Thoracic aorta (tissue), 2 donors: Measurements from ENCODE around the gene TIMM10B. TPM values are rescaled to one million over a fixed set of nuclear protein-coding genes. Genes with fewer than 3 reads are reported as not detected.
A peak's percentile ranks its signal among the peaks of the same experiment; 100 is the strongest.

Experiments
- ATAC-seq: fragments of 150-250 bp; one replicate; pipeline ENCODE4 v1.8.0; 2017; ENCODE audit warnings: low read depth; ENCODE audit not compliant: insufficient number of reproducible peaks, low FRiP score
- DNase-seq: peaks from one replicate; pipeline ENCODE4 v3.0.0-alpha.2; 2020; ENCODE audit warnings: low spot score
- H3K27ac ChIP-seq, 2 donors: fragments of 200-600 bp; sonication (generic); 1 replicate in 1 of 2; 2 replicates in 1 of 2; pipeline ENCODE4 v1.5.1; 2016; ENCODE audit warnings: mild to moderate bottlenecking in 2 of 2, moderate library complexity in 2 of 2
- H3K27me3 ChIP-seq: fragments of 200-600 bp; sonication (generic); replicated peaks from 2 replicates; pipeline ENCODE4 v1.6.0; 2016; ENCODE audit warnings: mild to moderate bottlenecking; ENCODE audit not compliant: insufficient read depth
- H3K36me3 ChIP-seq: fragments of 200-600 bp; sonication (generic); one replicate; pipeline ENCODE4 v1.5.1; 2016
- H3K4me1 ChIP-seq, 2 donors: fragments of 200-600 bp; sonication (generic); 1 replicate in 1 of 2; 2 replicates in 1 of 2; pipeline versions ENCODE4 v1.5.1 to v1.6.0; 2016; ENCODE audit warnings: low read depth in 2 of 2, mild to moderate bottlenecking in 1 of 2; ENCODE audit not compliant: control insufficient read depth in 1 of 2
- H3K4me3 ChIP-seq: fragments of 200-600 bp; sonication (generic); 2 replicates; pipeline ENCODE4 v1.5.1; 2016; ENCODE audit warnings: mild to moderate bottlenecking
- H3K9me3 ChIP-seq: fragments of 200-600 bp; sonication (generic); 2 replicates; pipeline ENCODE4 v1.5.1; 2016
- CTCF ChIP-seq: fragments of 200-600 bp; sonication (generic); IDR thresholded peaks from one replicate; pipeline ENCODE4 v1.5.1; 2019; ENCODE audit warnings: antibody characterized with exemption
- total RNA-seq, 2 donors: library from RNA; depleted of rRNA; stranded (reverse); fragments of >200 nt; gene quantifications; one replicate each; pipeline versions ENCODE4 v1.1.0 to v1.2.3, GENCODE V29; 2016

TIMM10B gene
- total RNA-seq, result 10 to 100 TPM; 47.7 to 49.9 TPM

- no peak for TF ChIP-seq CTCF
- no peaks in the 10 kb centered on the region for H3K27me3 ChIP-seq
- DNase-seq, result peak; percentile 95
- peaks cover 20% of the 10 kb centered on the region for H3K36me3 ChIP-seq
- ATAC-seq, result peak; percentile 93
- H3K27ac ChIP-seq, result peak within 1 kb of the TSS; percentile 83 to 91
- H3K4me3 ChIP-seq, result peak within 1 kb of the TSS; percentile 95
- H3K9me3 ChIP-seq, result no peaks in the 10 kb centered on the region
- H3K4me1 ChIP-seq, result peaks cover 16 to 27% of the 10 kb centered on the region in 2 donors
Observed at GRCh38 chr11:6481012-6481923, at the start of gene TIMM10B, which contains the start of gene ARFIP2. TIMM10B (plus strand) TSS chr11:6481501; CDS start chr11:6481517, 16 bp downstream. ARFIP2 (minus strand) TSS chr11:6481331; CDS start chr11:6480421, 910 bp downstream.

GRCh38 chr11:6431861-6432260, 49.4 kb upstream of the TIMM10B start:
- no peak for ATAC-seq
- Histone ChIP-seq H3K27me3 (no peaks in the 10 kb centered on the region), H3K4me3 (no peak overlapping the region), H3K9me3 (no peaks in the 10 kb centered on the region), H3K36me3 (no peaks in the 10 kb centered on the region), H3K4me1 (no peaks in the 10 kb centered on the region), H3K27ac (no peak overlapping the region)
- TF ChIP-seq CTCF, result no peak
- DNase-seq, result no peak

- DNase-seq (no peak), ATAC-seq (no peak)
- Histone ChIP-seq H3K4me1 (no peaks in the 10 kb centered on the region), H3K27ac (no peak overlapping the region), H3K4me3 (no peak overlapping the region), H3K27me3 (no peaks in the 10 kb centered on the region), H3K36me3 (no peaks in the 10 kb centered on the region), H3K9me3 (no peaks in the 10 kb centered on the region)
- TF ChIP-seq CTCF, result no peak
Observed at GRCh38 chr11:6433998-6434660, 47.2 kb upstream of the TIMM10B start.

- Histone ChIP-seq H3K36me3 (no peaks in the 10 kb centered on the region), H3K27me3 (no peaks in the 10 kb centered on the region), H3K4me1 (peaks cover 4 to 17% of the 10 kb centered on the region in 2 donors), H3K4me3 (no peak overlapping the region), H3K9me3 (no peaks in the 10 kb centered on the region), H3K27ac (no peak overlapping the region)
- DNase-seq, result no peak
- no peak for TF ChIP-seq CTCF
- ATAC-seq, result no peak
Observed at GRCh38 chr11:6437423-6437822, 43.9 kb upstream of the TIMM10B start.

- no peaks in the 10 kb centered on the region for H3K9me3 ChIP-seq
- no peak overlapping the region for H3K27ac ChIP-seq
- ATAC-seq (no peak), DNase-seq (no peak)
- peaks cover 4 to 19% of the 10 kb centered on the region in 2 donors for H3K4me1 ChIP-seq
- H3K4me3 ChIP-seq, result no peak overlapping the region
- no peak for TF ChIP-seq CTCF
- H3K36me3 ChIP-seq, result no peaks in the 10 kb centered on the region
- no peaks in the 10 kb centered on the region for H3K27me3 ChIP-seq
Observed at GRCh38 chr11:6437993-6438392, 43.3 kb upstream of the TIMM10B start.
